GM23248 (cell line): ENCODE data around the gene RNU1-2.

Experiments
- EZH2 ChIP-seq: fragments of 200-600 bp; sonication (generic); IDR thresholded peaks from 2 replicates; pipeline ENCODE4 v1.6.1; 2018; ENCODE audit warnings: antibody characterized with exemption, mild to moderate bottlenecking; ENCODE audit not compliant: insufficient read depth, poor library complexity, severe bottlenecking
- EZH2phosphoT487 ChIP-seq: fragments of 200-600 bp; sonication (generic); IDR thresholded peaks from 2 replicates; pipeline ENCODE4 v1.6.1; 2018; ENCODE audit warnings: antibody characterized with exemption, moderate library complexity, mild to moderate bottlenecking, low read depth; ENCODE audit not compliant: insufficient read depth

DNA sequence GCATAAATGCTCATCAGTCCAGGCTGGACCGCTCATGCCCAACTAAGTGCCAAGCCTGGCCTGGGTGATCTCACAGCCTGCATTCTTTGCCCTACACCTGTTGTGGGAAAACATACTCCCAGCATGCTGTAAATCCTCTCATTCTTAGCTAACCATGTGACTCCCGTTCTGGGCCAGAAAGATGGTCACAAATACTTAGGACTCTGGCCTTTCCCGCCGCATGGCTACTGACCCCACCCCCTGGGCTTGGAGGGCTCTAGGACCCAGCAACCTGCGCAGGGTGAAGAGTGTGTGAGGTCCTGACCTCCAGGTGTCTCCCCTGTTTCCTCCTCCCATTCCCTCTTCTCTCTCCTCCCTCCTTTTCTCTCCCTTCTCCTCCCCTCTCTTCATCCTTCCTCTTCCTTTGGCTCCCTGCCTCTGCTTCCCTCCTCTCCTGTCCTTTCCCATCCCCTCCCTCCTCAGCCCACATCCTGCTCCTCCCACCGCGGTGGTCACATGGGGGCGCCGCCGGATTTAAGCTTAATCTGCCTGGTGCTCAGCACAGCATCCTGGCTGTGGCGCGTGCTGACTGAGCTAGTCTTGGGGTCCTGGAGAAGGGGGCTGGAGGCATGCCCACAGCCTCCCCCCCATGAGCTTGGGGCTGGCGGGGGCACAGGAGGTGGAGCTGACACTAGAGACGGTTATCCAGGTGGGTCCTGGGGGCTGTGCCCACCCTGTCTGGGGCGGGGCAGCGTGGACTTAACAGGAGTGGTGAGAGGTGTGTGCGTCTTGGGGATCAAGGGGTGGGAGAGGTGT lies 25.8 kb downstream of the RNU1-2 start, which contains the start of gene CROCC:
- no peak for TF ChIP-seq EZH2phosphoT487
- no peak for TF ChIP-seq EZH2
